ENCODE measurements around the gene CDH6. TPM values are rescaled to one million over a fixed set of nuclear protein-coding genes. Genes with fewer than 3 reads are reported as not detected.

The CDH6 gene
- total RNA-seq, 1 donor from 2014 or later = 233 TPM

GRCh38 chr5:31186672-31187267, 6.7 kb upstream of the CDH6 start:
- Mint-ChIP-seq H3K9me3 (peaks cover 6% of the 10 kb centered on the region), H3K4me3 (peak overlapping the region; percentile 17), H3K27ac (ENCODE audit: unreplicated experiment) (no peak overlapping the region), H3K4me1 (peaks cover 44% of the 10 kb centered on the region), H3K27me3 (ENCODE audit: low read depth) (peaks cover 12% of the 10 kb centered on the region), H3K36me3 (ENCODE audit: low read depth) (no peaks in the 10 kb centered on the region)
- DNase-seq (ENCODE audit: low read depth, low spot score) = no peak
- TF ChIP-seq CTCF (conservative IDR thresholded peaks at IDR 0.05) = peak; percentile 89

GRCh38 chr5:31187591-31187990, 5.9 kb upstream of the CDH6 start:
- no peak overlapping the region for H3K4me3 Mint-ChIP-seq
- no peak overlapping the region for H3K27ac Mint-ChIP-seq (ENCODE audit: unreplicated experiment)
- no peak for DNase-seq (ENCODE audit: low read depth, low spot score)
- no peaks in the 10 kb centered on the region for H3K36me3 Mint-ChIP-seq (ENCODE audit: low read depth)
- peaks cover 52% of the 10 kb centered on the region for H3K4me1 Mint-ChIP-seq
- H3K9me3 Mint-ChIP-seq = peaks cover 6% of the 10 kb centered on the region
- no peak for TF ChIP-seq CTCF (conservative IDR thresholded peaks at IDR 0.05)
- peaks cover 17% of the 10 kb centered on the region for H3K27me3 Mint-ChIP-seq (ENCODE audit: low read depth)

- Mint-ChIP-seq H3K4me3 (peak overlapping the region; percentile 87), H3K36me3 (ENCODE audit: low read depth) (peaks cover 5% of the 10 kb centered on the region), H3K9me3 (peaks cover 2% of the 10 kb centered on the region), H3K27me3 (ENCODE audit: low read depth) (peaks cover 41% of the 10 kb centered on the region), H3K4me1 (peaks cover 59% of the 10 kb centered on the region), H3K27ac (ENCODE audit: unreplicated experiment) (no peak overlapping the region)
- no peak for DNase-seq (ENCODE audit: low read depth, low spot score)
- no peak for TF ChIP-seq CTCF (conservative IDR thresholded peaks at IDR 0.05)
Measured at GRCh38 chr5:31192442-31192841, 1.0 kb upstream of the CDH6 start.

GRCh38 chr5:31193116-31193515, 370 bp upstream of the CDH6 start:
- Mint-ChIP-seq H3K27me3 (ENCODE audit: low read depth) (peaks cover 41% of the 10 kb centered on the region), H3K9me3 (peaks cover 2% of the 10 kb centered on the region), H3K36me3 (ENCODE audit: low read depth) (peaks cover 5% of the 10 kb centered on the region), H3K4me1 (peaks cover 60% of the 10 kb centered on the region), H3K4me3 (peak overlapping the region; percentile 87), H3K27ac (ENCODE audit: unreplicated experiment) (peak overlapping the region; percentile 68)
- no peak for DNase-seq (ENCODE audit: low read depth, low spot score)
- no peak for TF ChIP-seq CTCF (conservative IDR thresholded peaks at IDR 0.05)

GRCh38 chr5:31194468-31194813, 955 bp downstream of the CDH6 start:
- no peak for DNase-seq (ENCODE audit: low read depth, low spot score)
- peaks cover 5% of the 10 kb centered on the region for H3K36me3 Mint-ChIP-seq (ENCODE audit: low read depth)
- H3K4me3 Mint-ChIP-seq = peak overlapping the region; percentile 87
- peaks cover 58% of the 10 kb centered on the region for H3K4me1 Mint-ChIP-seq
- TF ChIP-seq CTCF (conservative IDR thresholded peaks at IDR 0.05) = no peak
- peak overlapping the region; percentile 91 for H3K27ac Mint-ChIP-seq (ENCODE audit: unreplicated experiment)
- peaks cover 44% of the 10 kb centered on the region for H3K27me3 Mint-ChIP-seq (ENCODE audit: low read depth)
- H3K9me3 Mint-ChIP-seq = no peaks in the 10 kb centered on the region

Data from neural crest cell (in vitro differentiated cells).